ENCODE results near the gene CAMK1.

The CAMK1 gene

DNA sequence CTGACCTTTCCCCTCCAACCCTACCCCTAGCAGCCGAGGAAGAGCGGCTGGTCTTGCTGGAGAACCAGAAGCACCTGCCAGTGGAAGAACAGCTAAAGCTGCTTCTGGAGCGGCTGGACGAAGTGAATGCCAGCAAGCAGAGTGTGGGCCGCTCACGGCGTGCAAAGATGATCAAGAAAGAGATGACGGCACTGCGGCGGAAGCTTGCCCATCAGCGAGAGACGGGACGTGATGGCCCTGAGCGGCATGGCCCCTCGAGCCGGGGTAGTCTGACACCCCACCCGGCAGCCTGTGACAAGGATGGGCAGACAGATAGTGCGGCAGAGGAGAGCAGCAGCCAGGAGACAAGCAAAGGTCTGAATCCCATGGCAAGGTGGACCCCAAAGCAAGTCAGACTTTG is 26.2 kb downstream of the CAMK1 start:
- no peak for DNase-seq (ENCODE audit: insufficient read length, low spot score)
- FAIRE-seq = no peak
- TF ChIP-seq, protein P1, sequence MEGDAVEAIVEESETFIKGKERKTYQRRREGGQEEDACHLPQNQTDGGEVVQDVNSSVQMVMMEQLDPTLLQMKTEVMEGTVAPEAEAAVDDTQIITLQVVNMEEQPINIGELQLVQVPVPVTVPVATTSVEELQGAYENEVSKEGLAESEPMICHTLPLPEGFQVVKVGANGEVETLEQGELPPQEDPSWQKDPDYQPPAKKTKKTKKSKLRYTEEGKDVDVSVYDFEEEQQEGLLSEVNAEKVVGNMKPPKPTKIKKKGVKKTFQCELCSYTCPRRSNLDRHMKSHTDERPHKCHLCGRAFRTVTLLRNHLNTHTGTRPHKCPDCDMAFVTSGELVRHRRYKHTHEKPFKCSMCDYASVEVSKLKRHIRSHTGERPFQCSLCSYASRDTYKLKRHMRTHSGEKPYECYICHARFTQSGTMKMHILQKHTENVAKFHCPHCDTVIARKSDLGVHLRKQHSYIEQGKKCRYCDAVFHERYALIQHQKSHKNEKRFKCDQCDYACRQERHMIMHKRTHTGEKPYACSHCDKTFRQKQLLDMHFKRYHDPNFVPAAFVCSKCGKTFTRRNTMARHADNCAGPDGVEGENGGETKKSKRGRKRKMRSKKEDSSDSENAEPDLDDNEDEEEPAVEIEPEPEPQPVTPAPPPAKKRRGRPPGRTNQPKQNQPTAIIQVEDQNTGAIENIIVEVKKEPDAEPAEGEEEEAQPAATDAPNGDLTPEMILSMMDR (IDR thresholded peaks at IDR 0.05; ENCODE audit: insufficient read depth, missing control alignments) = no peak

DNA sequence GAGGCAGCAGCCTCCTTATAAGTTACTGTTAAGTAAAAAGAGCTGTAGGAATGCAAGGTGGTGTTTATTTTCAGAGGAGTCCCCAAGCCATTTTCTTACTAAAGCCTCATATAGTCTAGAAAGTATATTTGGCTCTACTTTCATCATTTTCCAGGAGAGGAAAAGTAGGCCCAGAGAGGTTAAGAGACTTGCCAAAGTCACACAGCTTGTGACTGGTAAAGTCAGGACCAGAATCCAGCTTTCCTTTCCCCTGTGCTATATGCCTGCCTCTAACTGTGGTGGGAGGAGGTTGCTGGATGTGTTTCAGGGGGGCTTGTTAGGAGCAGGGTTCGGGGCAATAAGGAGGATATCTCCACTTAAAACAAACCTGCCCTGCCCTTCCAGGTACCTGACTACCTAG is 27.2 kb downstream of the CAMK1 start:
- TF ChIP-seq, protein P1 (IDR thresholded peaks at IDR 0.05; ENCODE audit: insufficient read depth, missing control alignments) = no peak
- no peak for DNase-seq (ENCODE audit: insufficient read length, low spot score)
- FAIRE-seq = no peak

DNA sequence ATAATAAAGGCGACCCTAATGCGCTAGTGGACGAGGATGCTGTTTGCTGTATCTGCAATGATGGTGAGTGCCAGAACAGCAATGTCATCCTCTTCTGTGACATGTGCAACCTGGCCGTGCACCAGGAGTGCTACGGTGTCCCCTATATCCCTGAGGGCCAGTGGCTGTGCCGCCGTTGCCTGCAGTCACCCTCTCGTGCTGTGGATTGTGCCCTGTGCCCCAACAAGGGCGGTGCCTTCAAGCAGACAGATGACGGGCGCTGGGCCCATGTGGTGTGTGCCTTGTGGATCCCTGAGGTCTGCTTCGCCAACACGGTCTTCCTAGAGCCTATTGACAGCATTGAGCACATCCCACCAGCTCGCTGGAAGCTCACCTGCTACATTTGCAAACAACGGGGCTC is 30.6 kb downstream of the CAMK1 start:
- TF ChIP-seq, protein P1 (IDR thresholded peaks at IDR 0.05; ENCODE audit: insufficient read depth, missing control alignments) = no peak
- DNase-seq (ENCODE audit: insufficient read length, low spot score) = no peak
- no peak for FAIRE-seq

DNA sequence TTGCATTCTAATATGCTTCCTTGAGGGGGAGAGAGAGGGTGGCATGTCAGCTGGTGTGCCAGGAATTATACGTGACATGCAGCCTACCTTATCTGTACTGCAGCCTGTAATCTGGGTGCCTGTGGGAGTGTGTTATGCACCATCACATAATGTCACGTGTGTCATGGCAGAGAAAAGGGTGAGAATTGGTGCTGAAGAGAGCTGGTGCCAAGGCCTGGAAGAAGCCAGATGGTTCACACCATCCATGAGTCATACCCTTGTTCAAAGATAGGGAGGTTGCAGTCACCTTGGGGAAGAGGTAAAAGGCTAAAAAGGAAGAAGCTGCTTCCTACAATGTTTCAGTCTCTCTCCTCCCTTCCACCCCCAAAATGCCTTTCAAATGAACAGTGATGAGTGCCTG is 32.9 kb downstream of the CAMK1 start:
- TF ChIP-seq, protein P1 (IDR thresholded peaks at IDR 0.05; ENCODE audit: insufficient read depth, missing control alignments) = no peak
- DNase-seq (ENCODE audit: insufficient read length, low spot score) (no peak), FAIRE-seq (no peak)

DNA sequence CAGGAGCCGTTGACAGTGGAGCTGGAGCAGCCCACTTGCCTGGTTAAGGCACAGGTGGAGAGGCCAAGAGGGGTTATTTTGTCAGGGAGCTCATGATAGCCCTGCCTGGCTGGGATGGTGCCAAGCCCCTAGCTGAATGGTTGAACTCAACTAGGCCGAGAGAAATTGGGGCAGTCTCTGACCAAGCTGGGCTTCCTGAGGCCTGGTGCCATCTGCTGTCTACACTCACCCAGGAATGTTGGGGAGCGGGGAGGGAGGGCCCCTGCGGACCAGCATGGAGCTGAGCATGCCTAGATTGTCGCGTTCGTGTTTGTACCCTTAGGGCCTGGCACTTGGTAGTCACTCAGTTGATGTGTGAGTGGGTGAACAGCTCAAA is 37.0 kb downstream of the CAMK1 start:
- TF ChIP-seq, protein P1 (IDR thresholded peaks at IDR 0.05; ENCODE audit: insufficient read depth, missing control alignments) = no peak
- DNase-seq (ENCODE audit: insufficient read length, low spot score) (no peak), FAIRE-seq (no peak)

DNA sequence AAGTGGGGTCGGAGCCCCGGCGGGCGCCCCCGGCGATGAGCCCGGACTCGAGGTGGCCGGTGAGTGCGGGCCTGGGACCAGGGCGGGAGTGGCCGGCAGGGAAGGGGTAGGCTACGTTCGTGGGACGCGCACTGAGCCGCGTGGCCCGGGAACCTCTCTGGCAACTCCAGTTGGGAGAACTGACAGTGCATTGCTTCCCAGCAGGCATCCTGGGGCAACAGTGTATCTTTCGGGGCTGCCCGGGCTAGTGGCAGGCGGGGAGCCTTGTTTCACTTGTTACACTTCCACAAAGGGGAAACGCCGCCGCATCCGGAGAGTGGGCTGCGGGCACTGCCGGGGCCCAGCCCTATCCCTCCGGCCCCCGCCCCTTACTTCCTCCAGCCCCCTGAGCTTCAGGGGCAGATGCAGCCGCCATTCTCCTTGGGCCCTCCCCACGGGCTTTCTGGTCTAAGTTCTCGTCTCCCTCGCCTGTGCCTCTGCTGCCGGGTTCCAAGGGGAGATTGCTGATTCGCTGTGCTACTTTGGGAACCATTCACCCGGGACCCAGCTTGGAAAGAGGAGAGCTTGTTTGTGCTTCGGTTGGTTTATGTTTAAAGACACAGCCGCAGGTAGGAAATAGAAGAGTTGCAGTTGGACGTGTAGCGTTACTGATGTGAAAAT is 37.5 kb downstream of the CAMK1 start:
- DNase-seq (ENCODE audit: insufficient read length, low spot score) (no peak), FAIRE-seq (no peak)

More for the DNA sequence above, 37.5 kb downstream of the CAMK1 start:
- TF ChIP-seq, protein P1 (IDR thresholded peaks at IDR 0.05; ENCODE audit: insufficient read depth, missing control alignments) = no peak

Measured in D721Med (cell line).